Right forelimb (tissue), 1 donor: Measurements from ENCODE around the gene HEXA.
A peak's percentile ranks its signal among the peaks of the same experiment; 100 is the strongest.

ENCODE experiments used
- DNase-seq: peaks from one replicate; pipeline ENCODE4 v3.0.0-alpha.2; 2018

The HEXA gene

DNA sequence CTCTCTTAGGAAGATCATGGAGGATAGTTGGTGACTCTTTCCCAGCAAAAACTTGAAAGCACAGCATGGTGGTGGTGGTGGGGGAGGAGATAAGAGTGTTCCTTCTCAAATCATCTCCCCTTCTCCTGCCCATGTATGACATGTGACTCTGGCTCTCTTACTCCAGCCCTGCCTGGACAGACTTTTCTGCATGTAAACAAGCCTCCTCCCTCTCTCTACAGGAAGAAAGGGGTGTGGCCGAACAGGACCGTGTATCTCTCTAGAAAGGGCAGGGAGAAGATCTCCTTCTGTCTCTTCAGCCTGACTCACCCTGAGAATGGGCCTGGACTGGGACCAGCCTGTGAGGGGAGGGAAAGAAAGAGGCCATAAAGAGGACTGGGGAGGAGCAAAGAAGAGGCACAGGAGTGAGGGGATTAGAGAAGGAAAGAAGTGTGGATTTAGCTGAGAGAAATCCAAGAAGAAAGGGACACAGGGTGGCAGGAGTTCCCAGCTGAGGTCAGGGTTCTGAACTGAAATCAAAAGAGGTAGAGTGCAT is 57.3 kb downstream of the HEXA start:
- no peak for DNase-seq

- no peak for DNase-seq
These were observed 60.0 kb downstream of the HEXA start for GRCh38 chr15:72315706-72316370.

DNA sequence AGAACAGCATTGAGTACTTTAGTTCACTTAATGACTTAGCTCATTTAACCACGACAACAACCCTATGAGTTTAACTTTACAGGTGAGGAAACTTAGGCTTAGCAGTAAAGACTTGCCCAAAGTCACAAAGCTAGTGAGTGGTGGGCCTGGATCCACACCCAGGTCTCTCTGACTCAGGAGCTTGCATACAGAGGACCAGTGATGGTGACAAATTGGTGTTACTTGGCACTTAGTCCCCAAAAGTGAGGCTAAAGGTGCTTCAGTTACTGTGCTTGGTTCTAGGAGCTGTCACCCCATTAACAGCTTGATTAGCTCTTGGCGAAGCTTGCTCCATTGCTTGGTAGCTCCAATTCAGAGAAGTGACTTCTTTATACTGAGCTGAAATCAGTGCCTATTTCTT is 61.9 kb downstream of the HEXA start:
- no peak for DNase-seq

GRCh38 chr15:72313448-72313840 is 62.4 kb downstream of the HEXA start:
- no peak for DNase-seq

GRCh38 chr15:72312605-72313447 is 63.0 kb downstream of the HEXA start:
- DNase-seq = peak; percentile 55

GRCh38 chr15:72307026-72307425 is 68.8 kb downstream of the HEXA start:
- DNase-seq = no peak

DNA sequence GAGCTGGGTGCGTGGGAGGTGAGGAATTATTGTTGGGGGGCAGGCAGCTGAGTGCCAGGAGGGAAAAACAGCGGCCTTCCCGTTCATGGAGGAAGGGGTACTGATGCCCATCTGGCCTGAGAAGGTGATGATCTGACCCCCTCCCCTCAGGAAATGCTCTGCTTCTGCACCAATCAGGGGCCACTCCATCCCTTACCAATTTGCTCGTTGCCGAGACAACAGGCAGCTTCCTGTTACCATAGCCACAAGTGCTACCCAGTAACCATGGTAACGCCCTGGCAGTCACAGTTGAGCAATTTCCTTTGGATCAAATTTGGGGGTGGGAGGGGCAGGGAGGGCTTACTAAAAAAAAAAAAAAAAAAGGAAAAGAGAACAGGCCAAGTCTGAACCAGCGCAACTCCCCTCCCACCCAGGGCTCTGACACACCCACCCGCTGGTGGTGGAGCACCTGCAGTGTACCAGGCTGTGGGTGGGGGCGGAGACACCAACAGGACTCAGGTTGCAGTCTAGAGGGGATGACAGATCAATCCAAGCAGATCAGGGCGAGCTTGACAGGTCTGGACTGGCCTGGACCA is 69.5 kb downstream of the HEXA start:
- DNase-seq = no peak

DNA sequence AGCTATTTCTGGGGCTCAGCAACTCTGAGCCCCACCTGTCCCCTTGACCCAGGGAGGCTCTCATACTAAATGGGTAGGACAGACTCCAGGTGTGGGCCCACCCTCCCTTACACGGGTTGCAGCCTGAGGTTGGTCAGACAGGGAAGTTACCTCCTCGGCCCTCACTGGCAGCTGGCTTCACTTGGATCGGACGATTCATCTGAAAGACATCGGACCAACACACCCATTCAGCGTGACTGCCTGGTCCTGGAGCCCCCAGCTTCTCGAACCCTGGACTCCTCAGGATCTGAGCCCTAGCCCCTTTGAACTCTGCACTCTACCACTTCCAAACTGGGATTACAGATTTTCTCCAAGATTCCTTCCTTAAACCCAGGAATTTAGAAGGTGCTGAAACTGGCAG is 71.2 kb downstream of the HEXA start:
- no peak for DNase-seq

GRCh38 chr15:72302955-72303354 is 72.9 kb downstream of the HEXA start:
- no peak for DNase-seq
